HepG2 (cell line): Measurements from ENCODE around the gene HPS1. TPM values are rescaled to one million over a fixed set of nuclear protein-coding genes. Genes with fewer than 3 reads are reported as not detected.

Experiments
- ATAC-seq: fragments of 200-7000 bp; cut with Tn5 transposase; 3 replicates; pipeline ENCODE4 v1.9.1; 2020; ENCODE audit warnings: mild to moderate bottlenecking, moderate library complexity
- BruUV-seq: library from RNA; stranded (reverse); fragments of 400-500 nt; replicated peaks from 2 replicates; lab custom pipeline; 2021; lab: Mats Ljungman, UMichigan
- CTCF ChIA-PET: fragments of 300-600 bp; formaldehyde crosslinking; extraction: SDS; loops from one replicate; lab custom pipeline; 2021; ENCODE audit warnings: low total read pairs, inconsistent platforms, low intra/inter-chr PET ratio; lab: Yijun Ruan, JAX
- POLR2A ChIA-PET: fragments of 350-600 bp; sonication (Branson Sonifier 250); formaldehyde crosslinking; loops from one replicate; lab custom pipeline; 2020; ENCODE audit warnings: antibody characterized with exemption, inconsistent platforms; lab: Yijun Ruan, JAX
- DNase-seq: peaks from one replicate; pipeline ENCODE4 v3.0.0-alpha.2; 2015; ENCODE audit warnings: low spot score
- FAIRE-seq: peaks from 3 replicates; lab custom pipeline; 2011; peaks lifted over from hg19 to GRCh38; lab: Jason Lieb, UNC
- H2AFZ ChIP-seq: one replicate; pipeline ENCODE4 v1.6.1; 2011; ENCODE audit warnings: low read length, inconsistent platforms
- H3K27ac ChIP-seq: fragments of 300-600 bp; 3 replicates; pipeline ENCODE4 v1.8.0; 2011; ENCODE audit warnings: mixed run types, mild to moderate bottlenecking, mixed read lengths, low read length, inconsistent platforms; ENCODE audit not compliant: insufficient read depth; ENCODE audit errors: extremely low read length
- H3K27me3 ChIP-seq, 2 experiments: fragments of 200-600 bp in 1 of 2; 2 replicates in 1 of 2; 3 replicates in 1 of 2; pipeline versions ENCODE4 v1.6.0 to v1.8.0; 2011; ENCODE audit warnings: low read length in 2 of 2, mild to moderate bottlenecking in 2 of 2, moderate library complexity in 2 of 2, inconsistent platforms in 1 of 2; ENCODE audit not compliant: insufficient read depth in 2 of 2, control insufficient read depth in 1 of 2
- H3K36me3 ChIP-seq, 2 experiments: fragments of 200-600 bp in 1 of 2; replicated peaks in 1 of 2; 2 replicates in 1 of 2; 3 replicates in 1 of 2; pipeline versions ENCODE4 v1.5.1 to v1.8.0; 2011; ENCODE audit warnings: low read length in 2 of 2, inconsistent platforms in 1 of 2; ENCODE audit not compliant: insufficient read depth in 2 of 2, control insufficient read depth in 1 of 2
- H3K4me1 ChIP-seq: 2 replicates; pipeline ENCODE4 v1.5.1; 2012; ENCODE audit warnings: low read length, inconsistent platforms; ENCODE audit not compliant: insufficient read depth
- H3K4me2 ChIP-seq: 2 replicates; pipeline ENCODE4 v1.6.0; 2011; ENCODE audit warnings: low read depth, low read length, inconsistent platforms
- H3K4me3 ChIP-seq, 3 experiments: fragments of 200-600 bp in 1 of 3; sonication (generic), shearing (Covaris generic) in 1 of 3; replicated peaks in 1 of 3; 2 replicates each; pipeline ENCODE4 v1.5.1; 2011 to 2016; ENCODE audit warnings: low read length in 3 of 3, inconsistent platforms in 2 of 3, low read depth in 2 of 3, mild to moderate bottlenecking in 2 of 3, control low read depth in 1 of 3, mixed read lengths in 1 of 3; ENCODE audit not compliant: insufficient read depth in 1 of 3
- H3K79me2 ChIP-seq: one replicate; pipeline ENCODE4 v1.6.1; 2011; ENCODE audit warnings: low read length, inconsistent platforms; ENCODE audit not compliant: insufficient read depth
- H3K9ac ChIP-seq: 2 replicates; pipeline ENCODE4 v1.6.0; 2011; ENCODE audit warnings: mild to moderate bottlenecking, low read depth, low read length, inconsistent platforms; ENCODE audit not compliant: insufficient read depth
- H3K9me3 ChIP-seq: 2 replicates; pipeline ENCODE4 v1.5.1; 2012; ENCODE audit warnings: mild to moderate bottlenecking, low read length
- H4K20me1 ChIP-seq: 2 replicates; pipeline ENCODE4 v1.6.0; 2011; ENCODE audit warnings: inconsistent platforms, mild to moderate bottlenecking, low read length, moderate library complexity; ENCODE audit not compliant: insufficient read depth
- BHLHE40 ChIP-seq: IDR thresholded peaks from 2 replicates; pipeline ENCODE4 v1.6.1; 2011; ENCODE audit warnings: low read length, improper control_type of control experiment
- HNRNPUL1 ChIP-seq: fragments of 200-400 bp; formaldehyde crosslinking; IDR thresholded peaks from 2 replicates; pipeline ENCODE4 v1.6.1; 2017; ENCODE audit warnings: low read depth, mild to moderate bottlenecking, low read length, moderate library complexity
- ZBTB38 ChIP-seq: sonication (generic); formaldehyde crosslinking; IDR thresholded peaks from 2 replicates; pipeline ENCODE4 v1.5.1; 2020; ENCODE audit warnings: mild to moderate bottlenecking, missing genetic modification reagents
- ZFP1 ChIP-seq: IDR thresholded peaks from 2 replicates; pipeline ENCODE4 v1.6.1; 2016
- ZNF12 ChIP-seq: sonication (generic); formaldehyde crosslinking; IDR thresholded peaks from 2 replicates; pipeline ENCODE4 v1.5.0; 2020; ENCODE audit warnings: missing genetic modification reagents
- ZNF503 ChIP-seq: sonication (generic); formaldehyde crosslinking; IDR thresholded peaks from 2 replicates; pipeline ENCODE4 v1.4.0; 2020; ENCODE audit warnings: missing genetic modification reagents
- ZUFSP ChIP-seq: sonication (generic); formaldehyde crosslinking; IDR thresholded peaks from 2 replicates; pipeline ENCODE4 v1.9.0; 2021; ENCODE audit warnings: missing genetic modification reagents, mild to moderate bottlenecking, borderline replicate concordance
- in situ Hi-C: cut with HindIII; loops from 2 replicates; pipeline ENCODE4 v1.10.0; 2017; ENCODE audit warnings: low pct_unique_long_range_greater_than_20kb; ENCODE audit not compliant: extremely low pct_ligation_motif_present
- intact Hi-C: fragments of 100-400 bp; cut with micrococcal nuclease; formaldehyde crosslinking; loops from one replicate; pipeline ENCODE4 v1.10.0; 2022; ENCODE audit not compliant: unreplicated experiment
- polyA plus RNA-seq, 8 experiments: library from polyadenylated mRNA; depleted of rRNA in 3 of 8; stranded (reverse) in 7 of 8; unstranded in 1 of 8; fragments of >200 nt; fragmentation: Illumina TruSeq in 4 of 8; extraction: Trizol in 4 of 8; gene quantifications; 2 replicates each; pipeline versions ENCODE4 v1.2.1 to v1.2.3, GENCODE V29; 2011 to 2016; ENCODE audit warnings: low read depth in 4 of 8, missing spikeins in 1 of 8, mixed read lengths in 1 of 8; ENCODE audit not compliant: insufficient read depth in 1 of 8
- total RNA-seq, 5 experiments: library from RNA; depleted of rRNA; stranded (reverse); fragments of >200 nt; fragmentation: Illumina TruSeq; extraction: Trizol; gene quantifications; 2 replicates each; pipeline ENCODE4 v1.2.3, GENCODE V29; 2016; ENCODE audit warnings: low read depth in 1 of 5

The HPS1 gene
- total and polyA plus RNA-seq, 2 of the 13 experiments (the other 11 are each of a cell fraction or from before 2014, with no cell fraction given), result 24.6 to 25.8 TPM

- no peak for TF ChIP-seq ZBTB38 (CRISPR knock-in tag)
Measured at GRCh38 chr10:98485959-98486358, 39.2 kb upstream of the HPS1 start (continued).

- FAIRE-seq (no peak), ATAC-seq (no peak)
Measured at GRCh38 chr10:98483658-98484057, 36.9 kb upstream of the HPS1 start.

More at GRCh38 chr10:98483658-98484057, 36.9 kb upstream of the HPS1 start:
- no peak for TF ChIP-seq ZNF503 (CRISPR knock-in tag)
- TF ChIP-seq BHLHE40, result no peak
- peak; percentile 89 for TF ChIP-seq ZNF12 (CRISPR knock-in tag)
- TF ChIP-seq HNRNPUL1, result no peak
- TF ChIP-seq ZUFSP (CRISPR knock-in tag), result no peak
- no peak for TF ChIP-seq ZFP1
- TF ChIP-seq, all 625 proteins: peak for 1
- Histone ChIP-seq H3K27ac (no peak overlapping the region), H4K20me1 (no peaks in the 10 kb centered on the region), H3K36me3 (no peaks in the 10 kb centered on the region), H3K4me1 (peaks cover 10% of the 10 kb centered on the region), H3K4me2 (no peak overlapping the region), H3K4me3 (no peak overlapping the region), H3K9ac (no peak overlapping the region), H3K79me2 (no peaks in the 10 kb centered on the region), H2AFZ (no peak overlapping the region), H3K9me3 (no peaks in the 10 kb centered on the region), H3K27me3 (no peaks in the 10 kb centered on the region; a peak in 1 of 5 replicates)
- CTCF ChIA-PET, result no interaction called here
- intact Hi-C loops, result no loop called here
- no peak for DNase-seq
- POLR2A ChIA-PET, result no interaction called here
- in situ Hi-C loops, result no loop called here
- BruUV-seq, result no TSS peak
